Measurements from ENCODE around the gene RGS9. TPM values are rescaled to one million over a fixed set of nuclear protein-coding genes. Genes with fewer than 3 reads are reported as not detected.
A peak's percentile ranks its signal among the peaks of the same experiment; 100 is the strongest.

RGS9 gene
- total and polyA plus RNA-seq, 2 experiments from 2014 or later: 12.8 to 29.6 TPM

- no peaks in the 10 kb centered on the region for H3K36me3 ChIP-seq (ENCODE audit: insufficient read depth)
- no peaks in the 10 kb centered on the region for H3K27me3 ChIP-seq (ENCODE audit: insufficient read depth)
- Mint-ChIP-seq H3K36me3 (ENCODE audit: low read depth) (no peaks in the 10 kb centered on the region), H3K4me3 (no peak overlapping the region), H3K27ac (no peak overlapping the region), H3K9me3 (no peaks in the 10 kb centered on the region), H3K27me3 (ENCODE audit: insufficient read depth, low read depth, poor library complexity) (peaks cover 2% of the 10 kb centered on the region), H3K4me1 (peaks cover 11% of the 10 kb centered on the region; the same call in 2 of the 3 replicates)
- H3F3A ChIP-seq (replicated peaks; ENCODE audit: low read depth): no peaks in the 10 kb centered on the region
- no peak overlapping the region for H3K27ac ChIP-seq (ENCODE audit: low read depth)
- no peak for DNase-seq (ENCODE audit: low spot score)
- no peak for ATAC-seq
- H3K4me2 ChIP-seq: no peak overlapping the region
- no peak for TF ChIP-seq NANOG (IDR thresholded peaks at IDR 0.05; ENCODE audit: borderline replicate concordance)
- TF ChIP-seq EZH2 (IDR thresholded peaks at IDR 0.05; ENCODE audit: low read depth, unreplicated experiment): no peak
- TF ChIP-seq ZNF331 (CRISPR knock-in tag; IDR thresholded peaks at IDR 0.05; ENCODE audit: low read depth): no peak
- TF ChIP-seq ZNF114 (CRISPR knock-in tag; IDR thresholded peaks at IDR 0.05): no peak
- TF ChIP-seq ZNF462 (CRISPR knock-in tag; IDR thresholded peaks at IDR 0.05): no peak
- no peak for TF ChIP-seq REST (IDR thresholded peaks at IDR 0.05; ENCODE audit: unreplicated experiment)
- TF ChIP-seq CTCF (conservative IDR thresholded peaks at IDR 0.05; ENCODE audit: low read depth in 2 of 2): no peak
- no peak for TF ChIP-seq ETS1 (IDR thresholded peaks at IDR 0.05)
- TF ChIP-seq CREB1 (CRISPR knock-in tag; IDR thresholded peaks at IDR 0.05; ENCODE audit: low read depth): no peak
- no peak for TF ChIP-seq STAT1 (IDR thresholded peaks at IDR 0.05; ENCODE audit: unreplicated experiment)
- no peak for TF ChIP-seq JUNB (IDR thresholded peaks at IDR 0.05; ENCODE audit: unreplicated experiment)
- TF ChIP-seq EZH2phosphoT487 (IDR thresholded peaks at IDR 0.05; ENCODE audit: unreplicated experiment): no peak
- H3K4me1 ChIP-seq (ENCODE audit: insufficient read depth): no peaks in the 10 kb centered on the region
- no peaks in the 10 kb centered on the region for H3K79me2 ChIP-seq (replicated peaks; ENCODE audit: insufficient read depth)
- H3K9me2 ChIP-seq (ENCODE audit: insufficient read depth): no peaks in the 10 kb centered on the region
- no peak overlapping the region for H3K4me3 ChIP-seq
- 0 out of 2 replicates have a peak overlapping the region, but pooled peaks have one; percentile 15 for H2AFZ ChIP-seq
- no peaks in the 10 kb centered on the region for H4K20me1 ChIP-seq (replicated peaks; ENCODE audit: insufficient read depth)
Observed at GRCh38 chr17:65228734-65229620, 91.8 kb downstream of the RGS9 start.
